Calu3 (cell line): ENCODE measurements around the gene TMEM176A. TPM values are rescaled to one million over a fixed set of nuclear protein-coding genes. Genes with fewer than 3 reads are reported as not detected.

Experiments used
- BruUV-seq: library from RNA; stranded (reverse); fragments of 400-500 nt; replicated peaks from 2 replicates; lab custom pipeline; 2021; lab: Mats Ljungman, UMichigan
- CTCF ChIA-PET: fragments of 300-600 bp; sonication (Branson Sonifier 250); formaldehyde crosslinking; loops from one replicate; lab custom pipeline; 2022; ENCODE audit warnings: antibody characterized with exemption; lab: Charles Lee
- DNase-seq: peaks from one replicate; pipeline ENCODE4 v3.0.0; 2022
- H3K27ac Mint-ChIP-seq: one replicate; pipeline ENCODE4 v1.8.0; 2022; ENCODE audit warnings: mixed read lengths; ENCODE audit not compliant: unreplicated experiment
- H3K27me3 Mint-ChIP-seq: one replicate; pipeline ENCODE4 v1.8.0; 2022; ENCODE audit warnings: mixed read lengths; ENCODE audit not compliant: unreplicated experiment
- H3K36me3 Mint-ChIP-seq: one replicate; pipeline ENCODE4 v1.8.0; 2022; ENCODE audit warnings: mild to moderate bottlenecking, moderate library complexity, mixed read lengths; ENCODE audit not compliant: insufficient read depth, unreplicated experiment
- H3K4me1 Mint-ChIP-seq: one replicate; pipeline ENCODE4 v1.8.0; 2022; ENCODE audit warnings: mild to moderate bottlenecking, low read depth, mixed read lengths; ENCODE audit not compliant: unreplicated experiment
- H3K4me3 Mint-ChIP-seq: one replicate; pipeline ENCODE4 v1.8.0; 2022; ENCODE audit warnings: mild to moderate bottlenecking, low read depth, moderate library complexity, mixed read lengths; ENCODE audit not compliant: unreplicated experiment
- H3K9me3 Mint-ChIP-seq: one replicate; pipeline ENCODE4 v1.8.0; 2022; ENCODE audit warnings: low read depth, mixed read lengths; ENCODE audit not compliant: unreplicated experiment
- intact Hi-C: fragments of 100-400 bp; cut with micrococcal nuclease; formaldehyde crosslinking; loops from one replicate; pipeline ENCODE4 v1.10.0; 2022; ENCODE audit not compliant: unreplicated experiment
- total RNA-seq: library from RNA; stranded (reverse); gene quantifications from 2 replicates; pipeline ENCODE4 v1.2.3, GENCODE V29; 2022
- TF ChIP-seq, protein P1 (sequence below): fragments of 200-600 bp; IDR thresholded peaks from one replicate; pipeline ENCODE4 v1.8.0; 2022; ENCODE audit warnings: antibody characterized with exemption; ENCODE audit not compliant: unreplicated experiment

TMEM176A gene
- total RNA-seq, 1 experiment from 2014 or later: 1.5 TPM

GRCh38 chr7:150823484-150824126 is 23.0 kb downstream of the TMEM176A start:
- CTCF ChIA-PET: no interaction called here
- H3K4me1 Mint-ChIP-seq: no peaks in the 10 kb centered on the region
- intact Hi-C loops: no loop called here
- H3K27ac Mint-ChIP-seq: no peak overlapping the region
- H3K9me3 Mint-ChIP-seq: peaks cover 2% of the 10 kb centered on the region
- H3K4me3 Mint-ChIP-seq: no peak overlapping the region
- TF ChIP-seq, protein P1, sequence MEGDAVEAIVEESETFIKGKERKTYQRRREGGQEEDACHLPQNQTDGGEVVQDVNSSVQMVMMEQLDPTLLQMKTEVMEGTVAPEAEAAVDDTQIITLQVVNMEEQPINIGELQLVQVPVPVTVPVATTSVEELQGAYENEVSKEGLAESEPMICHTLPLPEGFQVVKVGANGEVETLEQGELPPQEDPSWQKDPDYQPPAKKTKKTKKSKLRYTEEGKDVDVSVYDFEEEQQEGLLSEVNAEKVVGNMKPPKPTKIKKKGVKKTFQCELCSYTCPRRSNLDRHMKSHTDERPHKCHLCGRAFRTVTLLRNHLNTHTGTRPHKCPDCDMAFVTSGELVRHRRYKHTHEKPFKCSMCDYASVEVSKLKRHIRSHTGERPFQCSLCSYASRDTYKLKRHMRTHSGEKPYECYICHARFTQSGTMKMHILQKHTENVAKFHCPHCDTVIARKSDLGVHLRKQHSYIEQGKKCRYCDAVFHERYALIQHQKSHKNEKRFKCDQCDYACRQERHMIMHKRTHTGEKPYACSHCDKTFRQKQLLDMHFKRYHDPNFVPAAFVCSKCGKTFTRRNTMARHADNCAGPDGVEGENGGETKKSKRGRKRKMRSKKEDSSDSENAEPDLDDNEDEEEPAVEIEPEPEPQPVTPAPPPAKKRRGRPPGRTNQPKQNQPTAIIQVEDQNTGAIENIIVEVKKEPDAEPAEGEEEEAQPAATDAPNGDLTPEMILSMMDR: no peak
- DNase-seq: no peak
- no TSS peak for BruUV-seq
- H3K36me3 Mint-ChIP-seq: no peaks in the 10 kb centered on the region
- H3K27me3 Mint-ChIP-seq: peaks cover 7% of the 10 kb centered on the region

GRCh38 chr7:150824379-150825177 is 24.0 kb downstream of the TMEM176A start:
- intact Hi-C loops: no loop called here
- CTCF ChIA-PET: no interaction called here
- no TSS peak for BruUV-seq
- Mint-ChIP-seq H3K27me3 (peaks cover 14% of the 10 kb centered on the region), H3K36me3 (no peaks in the 10 kb centered on the region), H3K4me1 (no peaks in the 10 kb centered on the region), H3K27ac (no peak overlapping the region), H3K4me3 (no peak overlapping the region), H3K9me3 (peaks cover 2% of the 10 kb centered on the region)
- TF ChIP-seq, protein P1: no peak
- DNase-seq: no peak

DNA sequence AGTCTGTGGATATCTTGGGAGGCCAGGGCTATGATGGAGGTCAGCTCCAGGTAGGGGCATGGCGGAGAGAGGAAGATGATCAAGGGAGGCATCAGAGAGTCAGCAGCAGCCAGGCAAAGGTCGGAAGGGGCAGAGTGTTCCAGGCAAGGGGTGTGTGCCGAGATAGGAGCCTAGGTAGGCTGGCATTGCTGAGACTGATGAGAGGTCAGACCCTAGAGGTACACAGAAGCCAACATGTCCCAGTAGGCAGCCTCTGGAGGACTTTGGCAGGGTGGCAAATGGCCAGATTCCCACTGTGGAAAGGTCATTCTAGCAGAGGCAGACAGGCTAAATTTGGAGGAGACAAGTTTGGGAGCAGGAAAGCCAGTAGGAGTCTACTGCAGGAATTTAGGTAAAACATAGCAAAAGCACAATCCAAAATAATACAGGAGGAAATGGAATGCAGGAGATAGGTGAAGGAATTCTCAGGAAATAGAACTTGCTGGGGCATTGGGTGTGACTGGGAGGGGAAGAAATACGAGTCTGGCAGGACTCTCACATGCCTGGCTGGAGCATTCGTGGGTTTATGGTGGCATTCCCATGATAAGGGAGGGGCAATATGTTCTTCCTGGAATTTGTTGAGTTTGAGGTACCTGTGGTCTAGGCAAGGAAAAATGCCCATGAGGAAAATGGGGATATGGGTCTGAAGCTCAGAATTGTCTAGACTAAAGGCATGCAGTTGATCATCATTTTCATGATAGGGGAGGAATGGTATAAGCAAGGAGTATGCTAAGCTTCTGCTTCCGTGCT is 25.7 kb downstream of the TMEM176A start:
- H3K36me3 Mint-ChIP-seq: no peaks in the 10 kb centered on the region
- no TSS peak for BruUV-seq
- CTCF ChIA-PET: no interaction called here
- H3K27ac Mint-ChIP-seq: no peak overlapping the region
- TF ChIP-seq, protein P1: no peak
- H3K9me3 Mint-ChIP-seq: peaks cover 2% of the 10 kb centered on the region
- H3K27me3 Mint-ChIP-seq: peaks cover 14% of the 10 kb centered on the region
- H3K4me1 Mint-ChIP-seq: peaks cover 6% of the 10 kb centered on the region
- H3K4me3 Mint-ChIP-seq: no peak overlapping the region
- no peak for DNase-seq
- intact Hi-C loops: no loop called here

DNA sequence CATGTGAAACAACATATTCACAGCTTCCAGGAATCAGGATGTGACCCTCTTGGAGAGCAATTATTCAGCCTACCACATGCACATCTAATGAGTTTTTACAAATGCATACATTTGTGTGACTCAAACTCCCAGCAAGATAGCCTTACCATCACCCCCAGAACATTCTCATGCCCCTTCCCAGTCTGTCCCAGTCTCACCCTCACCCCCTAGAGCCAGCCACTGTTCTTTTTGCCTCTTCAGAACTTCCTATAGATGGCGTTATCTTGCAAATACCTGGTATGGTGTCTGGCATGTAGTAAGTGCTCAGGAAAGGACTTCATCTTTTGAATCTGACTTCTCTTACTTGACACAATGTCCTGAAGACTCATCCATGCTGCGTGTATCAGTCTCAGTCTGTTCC is 27.8 kb downstream of the TMEM176A start:
- Mint-ChIP-seq H3K36me3 (no peaks in the 10 kb centered on the region), H3K4me3 (no peak overlapping the region), H3K27me3 (peaks cover 14% of the 10 kb centered on the region), H3K4me1 (peaks cover 8% of the 10 kb centered on the region), H3K9me3 (no peaks in the 10 kb centered on the region), H3K27ac (no peak overlapping the region)
- intact Hi-C loops: no loop called here
- DNase-seq: no peak
- TF ChIP-seq, protein P1: no peak
- CTCF ChIA-PET: no interaction called here
- no TSS peak for BruUV-seq
